Heart left ventricle (tissue), 13 donors: Measurements from ENCODE around the gene NIBAN1.

ENCODE experiments used
- CTCF ChIP-seq, 12 donors: fragments of 200-600 bp; sonication (generic) in 4 of 12; IDR thresholded peaks; one replicate each; pipeline versions ENCODE4 v1.5.0 to v1.8.0; 2018 to 2022; ENCODE audit warnings: antibody characterized with exemption in 12 of 12, mild to moderate bottlenecking in 5 of 12
- POLR2A ChIP-seq, 2 donors: fragments of 450-650 bp; IDR thresholded peaks; one replicate each; pipeline ENCODE4 v1.6.1; 2017; ENCODE audit warnings: antibody characterized with exemption in 2 of 2, mild to moderate bottlenecking in 2 of 2, moderate library complexity in 2 of 2
- donor health status: ischemic (EF 13 %, LVEDD 7.1; RV severe dilation, severe dysfunction).
- donor health status: DM: no; HTN: yes; CAD: no.
- donor health status: DM: no; HTN: no; CAD: no.
- donor health status: ischemic (EF 25% LVEDD 6.9; RV normal size, moderate dysfunction).
- donor health status: ischemic (EF 25% LVEDD 5.7; RV mildly dilated, moderate dysfunction).
- donor health status: ischemic (EF 35%, LVEDD 5.7; RV mildly dilated, moderate dysfunction).
- donor health status: nonischemic (EF 11% LVEDD 7.7; RV severe dilation, severe dysfunction).
- donor health status: DM: yes; HTN: yes; CAD: no.
- donor health status: PGD.
- donor health status: ischemic (EF 29% LVEDD 5.4; RV normal size, mild dysfunction).
- donor health status: nonischemic (EF 23%, LVEDD 6.1; RV moderate dilation, normal function).

- no peak for TF ChIP-seq CTCF (IDR thresholded peaks at IDR 0.05)
- no peak for TF ChIP-seq POLR2A (IDR thresholded peaks at IDR 0.05)
These were observed 24.1 kb downstream of the NIBAN1 start for GRCh38 chr1:184950227-184950626.
